NCI-H82 (cell line): Measurements from ENCODE around the gene C5orf52.
"Not testable (repeated sequence)": the region's sequence is repeated elsewhere in the genome, so short reads cannot be mapped to it uniquely, and the experiment has no call there.

Experiments
- DNase-seq: peaks from one replicate; lab custom pipeline; 2025; lab: John Stamatoyannopoulos, UW

C5orf52 gene

DNA sequence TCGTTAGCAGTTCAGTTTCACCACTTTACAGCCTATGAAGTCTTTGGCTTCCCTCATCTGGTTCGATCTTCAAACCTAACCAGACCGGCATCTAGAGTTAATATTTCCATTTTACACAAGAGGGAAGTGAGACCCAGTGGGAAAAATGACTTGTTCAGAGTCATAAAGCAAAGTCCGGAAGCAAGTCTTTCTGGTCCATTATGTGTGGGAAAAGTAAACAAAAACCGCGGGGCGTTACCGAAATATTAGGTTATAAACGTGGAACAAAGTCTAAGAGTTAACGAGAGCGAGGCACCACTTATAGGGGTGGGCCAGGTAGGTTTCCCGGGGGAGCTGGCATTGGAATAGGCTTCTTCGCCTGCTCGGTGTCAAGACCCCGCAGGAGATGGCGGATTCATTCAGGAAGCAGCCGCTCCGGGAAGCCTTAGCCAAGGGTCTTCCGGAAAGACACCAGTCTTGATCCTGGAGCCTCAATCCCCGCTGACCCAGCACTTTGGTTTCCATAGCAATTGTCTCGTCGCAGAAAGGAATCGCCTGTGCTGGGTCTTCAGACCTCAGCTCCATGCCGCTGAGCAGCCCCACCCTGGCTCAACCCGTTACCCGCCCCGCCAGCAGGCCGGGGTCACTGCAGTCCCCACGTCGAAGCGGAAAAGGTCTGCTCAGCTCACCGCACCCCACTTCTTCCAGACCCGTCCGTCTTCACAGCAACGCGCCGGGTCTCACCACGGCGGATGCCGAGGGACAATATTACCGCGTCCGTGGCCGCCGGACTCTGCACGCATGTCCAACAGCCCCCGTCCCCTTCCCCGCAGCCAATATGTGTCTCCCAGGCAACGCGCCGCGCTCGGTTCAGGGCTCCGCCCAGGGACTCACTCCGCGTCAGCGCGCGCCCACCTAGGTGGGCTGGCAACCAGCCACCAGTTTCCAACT is at the start of gene C5orf52:
Gene C5orf52 (plus strand): TSS at position 872 of the 930 bp plus-strand sequence. CDS start 82 bp downstream, outside the sequence.
- no peak for DNase-seq

DNA sequence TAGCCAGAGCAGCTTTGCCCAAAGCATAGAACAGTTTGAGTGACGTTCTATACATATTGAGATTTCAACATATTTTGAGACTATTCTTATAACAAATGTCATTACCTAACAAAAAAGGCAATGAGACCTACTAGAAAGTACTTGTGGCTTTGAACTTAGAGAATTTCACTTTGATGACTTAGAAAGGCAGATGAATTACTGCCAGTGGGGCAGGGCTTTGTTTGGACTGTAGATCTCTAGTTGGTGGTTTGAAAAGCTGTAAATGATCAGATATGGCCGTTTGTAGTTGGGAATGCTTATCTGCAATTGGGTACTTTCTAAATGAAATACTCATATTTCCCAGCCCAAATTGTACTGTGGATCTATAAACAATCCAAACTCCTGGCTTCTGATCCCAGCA is 47.2 kb upstream of the C5orf52 start:
- DNase-seq, result no peak

DNA sequence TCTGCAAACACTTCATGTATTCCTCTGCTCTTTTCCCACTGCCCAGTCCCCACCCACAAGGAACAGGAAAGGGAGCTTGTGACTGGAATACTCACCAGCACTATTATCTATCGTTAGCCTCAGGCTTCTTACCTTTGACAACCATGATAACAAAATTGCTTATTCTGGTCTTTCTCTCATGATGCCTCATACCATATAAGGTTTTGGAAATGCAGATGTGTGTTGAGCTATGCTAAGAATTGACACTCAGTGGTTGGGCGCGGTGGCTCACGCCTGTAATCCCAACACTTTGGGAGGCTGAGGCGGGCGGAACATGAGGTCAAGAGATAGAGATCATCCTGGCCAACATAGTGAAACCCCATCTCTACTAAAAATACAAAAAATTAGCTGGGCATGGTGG is 44.5 kb upstream of the C5orf52 start:
- no peak for DNase-seq

DNA sequence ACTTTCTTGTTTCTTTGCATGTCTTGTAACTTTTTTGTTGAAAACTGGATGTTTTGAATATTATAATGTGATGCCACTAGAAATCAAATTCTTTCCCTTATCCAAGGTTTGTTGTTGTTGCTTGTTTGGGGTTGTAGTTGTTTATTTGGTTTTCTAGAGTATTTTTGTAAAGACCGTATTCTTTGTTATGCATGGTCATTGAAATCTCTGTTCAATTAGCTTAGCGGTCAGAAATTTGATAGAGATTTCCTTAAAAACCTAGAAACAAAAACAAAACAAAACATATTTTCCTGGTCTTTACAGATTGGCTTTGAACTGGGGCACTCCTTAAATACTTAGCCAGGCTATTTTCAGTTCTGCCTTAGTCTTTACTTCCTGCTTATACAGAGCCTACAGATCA is 41.0 kb upstream of the C5orf52 start:
- no peak for DNase-seq

DNA sequence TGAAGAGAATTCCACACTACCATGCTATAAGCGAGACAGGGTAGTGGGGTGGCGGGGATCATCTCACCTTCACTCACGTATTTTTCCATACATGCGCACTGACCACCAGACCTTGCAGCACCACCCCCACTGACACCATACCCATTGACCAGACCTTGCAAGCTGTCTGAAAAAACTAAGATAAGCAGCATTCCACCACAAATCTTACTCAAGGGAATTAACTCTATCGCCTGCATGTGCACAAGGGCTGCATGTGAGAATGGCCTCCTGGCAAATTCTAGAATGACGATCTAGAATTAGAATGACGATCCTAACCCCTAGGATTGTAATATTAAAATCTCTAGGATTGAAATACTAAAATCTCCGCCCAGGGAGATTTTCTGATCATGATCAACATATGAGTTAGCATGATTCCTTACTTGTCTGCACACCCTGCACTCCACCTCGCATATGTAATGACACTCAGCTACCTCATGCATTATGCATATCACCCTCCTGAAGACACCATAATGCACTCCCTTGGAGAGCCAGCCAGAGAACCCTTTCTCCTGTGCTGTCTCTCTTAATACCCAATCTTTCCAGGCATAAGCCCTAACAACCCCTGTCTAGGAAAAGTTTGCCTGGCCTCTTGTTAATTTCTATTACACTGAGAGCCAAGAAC is 30.8 kb upstream of the C5orf52 start:
- DNase-seq, result no peak

DNA sequence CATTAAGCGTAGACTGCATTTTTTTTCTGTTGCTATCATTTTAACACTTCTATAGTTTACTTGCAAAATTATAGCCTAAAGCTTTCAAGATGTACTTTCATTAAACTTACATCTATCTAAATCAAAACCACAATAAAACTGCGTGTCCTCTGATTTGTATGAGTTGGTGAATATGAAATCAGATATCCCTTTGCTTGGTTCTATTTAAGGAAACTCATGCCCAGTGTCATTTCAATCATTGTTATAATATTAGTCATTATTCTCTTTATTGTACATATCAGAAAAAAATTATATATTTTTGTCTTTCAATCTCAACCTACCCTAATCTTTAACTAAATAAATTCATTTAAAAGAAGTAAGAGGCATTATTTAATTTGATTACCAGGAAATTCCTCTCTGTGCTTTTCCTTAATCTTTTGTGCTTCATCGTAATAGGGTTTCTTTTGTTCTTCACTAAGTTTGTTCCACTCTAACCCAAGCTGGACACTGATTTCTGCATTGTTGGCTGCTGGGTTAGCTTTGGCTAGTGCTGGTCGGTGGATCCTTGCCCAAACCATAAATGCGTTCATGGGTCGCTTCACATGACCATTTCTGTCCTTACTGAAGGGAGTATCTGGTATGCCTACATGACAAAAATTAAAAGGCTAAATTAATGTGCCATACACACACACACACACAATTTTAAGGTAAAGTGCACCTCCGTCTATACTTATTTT is 22.9 kb upstream of the C5orf52 start:
- DNase-seq, result no peak

DNA sequence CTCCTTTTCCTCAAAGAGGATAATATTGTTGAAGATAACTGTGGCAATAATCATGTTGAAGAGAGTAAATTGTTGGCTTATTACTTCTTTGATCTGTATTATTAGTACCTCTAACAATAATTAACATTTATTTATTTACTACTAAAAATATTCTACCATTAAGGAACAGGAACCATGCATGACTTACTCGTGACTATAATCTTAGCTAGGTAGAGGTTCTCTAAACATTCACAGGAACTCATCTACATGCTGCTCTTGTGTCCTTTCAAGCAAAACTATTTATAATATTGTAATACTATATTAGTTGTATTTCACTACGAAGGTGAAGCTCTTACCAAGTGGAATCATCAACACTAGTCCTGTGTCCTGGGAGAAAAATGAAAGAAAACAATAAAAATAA is 22.2 kb upstream of the C5orf52 start:
- DNase-seq, result no peak

DNA sequence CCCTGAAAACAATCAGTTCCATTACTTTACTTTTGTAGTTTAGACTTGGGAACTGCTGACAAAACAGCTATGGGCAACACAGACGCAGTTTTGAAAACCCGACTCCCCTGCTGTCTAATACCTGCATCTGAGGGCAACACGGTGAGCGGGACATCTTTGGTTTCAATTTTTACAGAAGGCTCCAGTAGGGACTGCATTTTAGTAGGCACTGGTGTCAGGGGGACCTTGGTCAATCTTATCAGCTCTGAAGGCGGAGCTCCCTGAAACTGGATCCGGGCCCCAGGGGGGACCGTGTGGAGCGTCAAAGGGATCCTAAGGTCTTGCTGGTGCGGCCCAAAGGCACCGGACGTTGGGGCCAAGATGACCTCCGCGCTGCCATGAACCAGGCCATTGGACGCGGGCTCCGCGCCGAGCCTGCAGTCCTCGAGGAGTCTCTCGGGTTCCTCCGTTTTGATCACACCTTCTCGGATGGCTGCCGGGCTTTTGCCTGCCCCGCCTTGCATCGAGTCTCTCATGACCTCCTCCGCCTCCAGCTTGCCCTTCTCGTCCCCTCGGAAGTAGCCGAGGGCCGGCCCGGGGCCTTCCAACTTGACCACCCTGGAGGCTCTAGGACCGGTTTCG is 20.2 kb upstream of the C5orf52 start:
- no peak for DNase-seq

DNA sequence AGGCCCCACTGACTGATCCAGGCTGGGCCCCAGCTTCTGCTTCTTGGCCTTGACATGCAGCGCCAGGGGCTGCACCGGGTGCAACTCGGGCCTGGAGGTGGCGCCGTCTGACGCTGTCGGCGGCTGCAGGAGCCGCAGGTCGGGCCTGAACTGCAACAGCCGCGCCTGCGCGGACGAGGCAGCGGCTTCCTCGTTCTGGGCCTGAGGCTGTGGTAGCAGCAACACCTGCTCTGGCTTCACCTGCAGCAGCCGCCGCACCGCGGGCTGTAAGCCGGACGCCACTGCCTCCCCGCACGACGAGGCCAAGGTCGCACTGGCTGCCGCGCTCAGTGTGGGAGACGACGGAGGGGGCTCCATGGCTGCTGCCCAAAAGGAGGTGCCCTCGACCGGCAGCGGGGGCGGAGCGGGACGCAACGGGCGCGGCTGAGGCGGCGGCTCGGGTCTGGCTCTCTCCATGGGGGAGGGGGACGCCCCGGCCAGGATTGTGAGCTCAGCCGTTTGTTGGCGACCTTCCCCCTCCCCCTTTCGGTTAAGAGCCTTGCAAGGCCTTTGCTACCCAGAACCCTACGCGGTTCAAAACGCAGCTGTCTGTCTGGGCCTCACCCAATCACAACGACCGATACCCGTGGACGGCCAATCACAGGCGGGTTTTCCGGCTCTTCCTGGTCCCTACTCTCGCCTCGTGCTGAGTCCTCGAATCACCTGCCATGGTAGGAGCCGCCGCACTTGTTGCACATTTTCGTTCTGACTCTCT is 19.5 kb upstream of the C5orf52 start:
- DNase-seq, result no peak

DNA sequence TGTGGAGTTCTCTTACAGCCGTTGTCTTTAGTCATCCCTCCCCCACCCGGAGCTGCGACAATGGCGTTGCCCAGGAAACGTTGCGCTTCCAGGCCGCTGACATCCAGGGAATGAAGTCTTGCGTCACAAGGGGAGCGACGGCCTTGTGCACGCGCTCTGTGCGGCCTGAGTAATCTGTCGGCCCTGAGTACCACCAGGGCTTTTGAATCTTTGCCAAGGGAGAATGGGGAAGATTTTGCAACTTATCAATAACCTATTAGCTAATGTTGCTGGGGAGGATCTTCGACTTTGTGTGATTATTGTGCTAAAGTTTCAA is 19.0 kb upstream of the C5orf52 start, which contains the start of gene SOX30:
Gene SOX30 (minus strand): TSS at position 62 of the 316 bp plus-strand sequence. CDS start 360 bp downstream, outside the sequence.
- no peak for DNase-seq

DNA sequence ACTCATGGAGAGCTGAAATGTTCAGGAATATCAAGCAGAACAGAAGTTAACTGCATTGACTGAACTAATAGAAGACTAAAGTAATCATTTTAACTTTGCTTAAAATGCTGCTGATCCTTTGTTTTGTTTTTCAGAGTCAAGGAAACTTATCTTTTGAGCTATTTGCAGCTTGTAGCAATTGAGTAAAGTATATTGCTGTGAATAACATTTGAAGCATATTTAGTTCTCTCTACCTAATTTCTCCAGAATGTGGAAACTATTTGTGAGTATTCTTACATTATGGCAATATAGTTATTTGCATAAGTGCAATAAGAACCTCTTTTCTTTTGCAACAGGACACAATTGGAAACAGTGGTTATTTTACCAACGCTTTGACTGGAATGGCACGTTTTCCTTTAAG is 13.8 kb upstream of the C5orf52 start:
- no peak for DNase-seq

DNA sequence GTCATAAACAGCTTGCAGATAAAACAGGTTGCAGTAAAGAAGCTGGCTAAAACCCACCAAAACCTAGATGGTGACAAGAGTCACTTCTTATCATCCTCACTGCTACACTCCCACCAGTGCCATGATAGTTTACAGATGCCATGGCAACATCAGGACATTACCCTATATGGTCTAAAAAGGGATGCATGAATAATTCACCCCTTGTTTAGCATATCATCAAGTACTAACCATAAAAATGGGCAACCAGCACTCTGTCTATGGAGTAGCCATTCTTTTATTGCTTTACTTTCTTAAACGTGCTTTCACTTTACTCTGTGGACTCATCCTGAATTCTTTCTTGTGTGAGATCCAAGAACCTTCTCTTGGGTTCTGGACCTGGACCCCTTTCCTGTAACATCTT is 12.4 kb upstream of the C5orf52 start:
- DNase-seq, result no peak

DNA sequence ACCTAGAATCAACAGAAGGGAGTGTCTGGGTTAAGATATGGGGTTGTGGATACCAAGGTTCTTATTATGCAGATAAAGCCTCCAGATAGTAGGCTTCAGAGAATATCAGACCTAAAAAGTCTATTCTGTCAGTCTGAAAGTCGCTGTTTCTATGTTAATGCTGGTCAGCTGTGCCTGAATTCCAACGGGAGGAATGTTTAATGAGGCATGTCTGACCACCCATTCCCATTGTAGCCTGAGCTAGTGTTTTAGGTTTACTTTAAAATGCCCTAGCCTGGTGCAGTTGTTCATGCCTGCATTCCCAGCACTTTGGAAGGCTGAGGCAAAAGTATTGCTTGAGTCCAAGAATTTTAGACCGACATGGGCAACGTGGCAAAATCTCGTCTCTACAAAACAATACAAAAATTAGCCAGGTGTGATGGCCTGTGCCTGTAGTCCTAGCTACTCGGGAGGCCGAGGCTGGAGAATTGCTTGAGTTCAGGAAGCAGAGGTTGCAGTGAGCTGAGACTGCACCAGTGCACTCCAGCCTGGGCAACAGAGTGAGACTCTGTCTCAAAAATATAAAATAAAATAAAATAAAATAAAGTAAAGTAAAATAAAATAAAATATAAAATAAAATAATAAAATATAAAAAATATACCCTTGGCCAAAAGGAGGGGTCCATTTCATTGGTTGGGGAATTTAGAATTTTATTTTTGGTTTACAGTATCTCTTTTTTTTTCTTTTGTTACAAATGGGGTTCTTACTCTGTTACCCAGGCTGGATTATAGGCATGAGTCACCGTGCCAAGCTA is 11.3 kb upstream of the C5orf52 start:
- no peak for DNase-seq

DNA sequence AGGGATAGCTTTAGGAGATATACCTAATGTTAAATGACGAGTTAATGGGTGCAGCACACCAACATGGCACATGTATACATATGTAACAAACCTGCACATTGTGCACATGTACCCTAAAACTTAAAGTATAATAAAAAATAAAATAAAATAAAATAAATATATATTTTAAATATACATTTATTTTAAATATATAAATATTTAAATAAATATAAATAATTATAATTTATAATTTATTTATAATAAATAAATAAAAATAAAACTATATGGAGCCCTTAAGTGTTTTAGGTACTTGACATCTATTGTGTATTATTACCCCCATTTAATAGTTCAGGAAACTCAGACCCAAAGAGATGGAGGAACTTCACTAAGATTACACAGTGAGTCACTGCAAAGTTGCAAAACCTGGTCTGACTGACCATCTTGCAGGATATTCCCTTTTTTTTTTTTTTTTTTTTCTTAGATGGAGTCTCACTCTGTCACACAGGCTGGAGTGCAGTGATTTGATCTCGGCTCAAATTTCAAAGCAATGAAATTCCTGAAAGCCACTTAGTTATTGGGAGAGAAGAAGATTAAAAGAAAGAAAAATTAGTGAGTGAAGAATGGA is 5.8 kb upstream of the C5orf52 start:
- no peak for DNase-seq

DNA sequence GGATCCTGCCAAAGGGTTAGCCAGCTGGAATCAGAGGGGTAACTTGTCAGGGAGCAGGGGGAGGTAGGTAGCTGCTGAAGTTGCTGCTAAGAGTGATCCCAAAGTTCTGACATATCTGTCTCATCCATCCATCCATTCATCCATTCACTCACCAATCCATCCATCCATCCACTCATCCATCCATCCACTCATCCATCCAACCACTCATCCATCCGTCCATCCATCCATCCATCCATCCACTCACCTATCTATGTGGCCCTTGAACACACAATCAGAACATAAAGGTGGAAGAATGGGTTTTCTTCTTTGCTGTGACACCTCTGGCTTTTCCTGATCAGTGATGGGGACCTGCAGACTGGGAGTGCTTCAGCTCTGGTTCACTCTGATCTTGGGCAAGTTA is 3.0 kb upstream of the C5orf52 start:
- no peak for DNase-seq

DNA sequence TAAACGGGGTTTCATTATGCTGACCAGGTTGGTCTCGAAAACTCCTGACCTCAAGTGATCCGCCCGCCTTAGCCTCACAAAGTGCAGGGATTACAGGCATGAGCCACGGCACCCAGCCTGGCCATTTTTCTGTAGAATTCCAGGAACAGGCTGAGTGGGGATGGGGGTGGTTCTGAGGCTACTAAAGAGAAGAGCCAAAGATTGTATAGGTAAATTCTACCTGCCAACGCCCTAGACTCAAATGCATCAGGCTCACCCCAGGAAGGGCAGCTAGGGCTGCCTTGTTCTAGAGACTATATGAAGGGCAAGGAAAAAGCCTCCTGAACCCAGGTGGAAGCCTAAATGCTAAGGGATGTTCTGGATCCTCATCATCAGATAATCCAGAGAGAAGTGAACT is 1.6 kb upstream of the C5orf52 start:
- DNase-seq, result no peak

DNA sequence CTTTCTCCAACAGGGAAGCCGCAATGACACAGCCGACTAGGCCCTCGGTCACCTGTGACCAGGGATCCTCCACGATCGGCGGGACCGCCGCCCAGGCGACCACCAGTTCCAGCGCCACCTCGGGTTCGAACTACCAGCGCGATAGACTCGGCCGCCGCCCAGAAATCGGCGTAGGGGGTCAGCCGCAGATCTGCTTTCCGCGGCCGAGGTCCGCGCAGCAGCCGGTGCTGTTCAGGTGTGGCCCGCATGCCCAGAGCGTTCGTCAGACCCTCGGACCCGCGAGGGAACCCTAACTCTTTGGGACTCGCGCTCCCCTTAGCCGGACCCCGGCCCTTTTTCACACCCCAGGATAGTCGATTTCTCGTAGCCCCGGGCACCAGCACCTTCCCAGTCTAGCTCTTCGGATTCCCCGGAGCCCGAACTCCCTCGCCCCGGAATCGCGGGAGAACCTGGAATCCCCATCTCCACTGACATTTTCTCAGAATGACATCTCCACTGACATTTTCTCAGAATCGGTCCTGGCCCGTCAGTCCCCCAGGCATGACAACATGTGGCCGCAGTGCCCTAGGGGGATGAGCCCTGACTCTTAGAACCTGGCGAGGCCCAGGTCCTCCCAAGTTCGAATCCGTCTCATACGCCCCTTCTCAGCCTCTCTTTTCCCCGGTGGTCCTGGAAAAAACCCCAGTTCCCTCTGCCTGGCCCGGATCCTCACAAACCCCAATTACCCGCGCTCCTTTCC is 428 bp downstream of the C5orf52 start:
- no peak for DNase-seq

DNA sequence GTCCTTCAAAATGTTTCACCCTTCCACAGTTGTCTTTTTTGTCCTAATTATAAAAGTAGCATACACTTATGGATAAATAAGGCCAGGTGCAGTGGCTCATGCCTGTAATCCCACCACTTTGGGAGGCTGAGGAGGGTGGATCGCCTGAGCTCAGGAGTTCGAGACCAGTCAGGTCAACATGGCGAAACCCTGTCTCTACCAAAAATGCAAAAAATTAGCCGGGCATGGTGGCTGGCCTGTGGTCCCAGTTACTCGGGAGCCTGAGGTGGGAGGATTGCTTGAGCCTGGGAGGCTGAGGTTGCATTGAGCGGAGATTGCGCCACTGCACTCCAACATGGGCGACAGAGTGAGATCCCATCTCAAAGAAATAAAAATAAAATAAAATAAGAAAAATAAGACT is 1.6 kb downstream of the C5orf52 start:
- no peak for DNase-seq

DNA sequence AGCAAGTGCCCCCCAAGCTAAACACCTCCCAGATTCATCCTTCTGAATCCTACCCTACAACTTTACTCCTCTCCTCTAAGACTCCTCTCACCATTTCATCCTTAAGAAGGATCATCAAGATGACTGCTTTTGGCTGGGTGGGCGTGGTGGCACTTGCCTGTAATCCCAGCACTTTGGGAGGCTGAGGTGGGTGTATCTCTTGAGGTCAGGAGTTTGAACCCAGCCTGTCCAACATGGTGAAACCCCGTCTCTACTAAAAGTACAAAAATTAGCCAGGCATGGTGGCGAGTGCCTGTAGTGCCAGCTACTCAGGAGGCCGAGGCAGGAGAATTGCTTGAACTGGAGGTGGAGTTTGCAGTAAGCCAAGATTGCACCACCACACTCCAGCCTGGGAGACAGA is 3.0 kb downstream of the C5orf52 start:
- not testable (repeated sequence) for DNase-seq

DNA sequence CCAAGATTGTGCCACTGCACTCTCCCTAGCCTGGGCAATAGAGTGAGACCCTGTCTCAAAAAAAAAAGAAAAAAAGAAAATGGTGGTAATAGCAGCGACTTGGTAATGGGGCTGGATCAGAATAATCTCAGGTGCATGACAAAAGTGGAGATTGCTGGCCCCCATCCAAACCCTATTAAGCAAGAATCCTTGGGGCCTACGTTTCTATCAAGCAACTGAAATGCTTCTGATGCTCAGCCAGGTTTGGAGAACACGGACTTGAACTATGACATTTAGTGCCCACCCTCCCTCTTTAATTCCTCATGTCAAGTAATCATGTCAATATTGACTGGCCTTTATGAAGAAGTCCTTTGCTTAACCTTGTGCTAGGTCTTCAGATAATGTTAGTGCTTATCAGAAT is 6.6 kb downstream of the C5orf52 start:
- no peak for DNase-seq
